MCF 10A (cell line): Measurements from ENCODE around the gene RPS24. TPM values are rescaled to one million over a fixed set of nuclear protein-coding genes. Genes with fewer than 3 reads are reported as not detected.

ENCODE experiments used
- BruUV-seq: library from RNA; stranded (reverse); fragments of 400-500 nt; replicated peaks from 2 replicates; lab custom pipeline; 2021; lab: Mats Ljungman, UMichigan
- CTCF ChIA-PET: fragments of 300-600 bp; sonication (Branson Sonifier 250); formaldehyde crosslinking; extraction: SDS; loops from one replicate; lab custom pipeline; 2021; ENCODE audit warnings: antibody characterized with exemption, inconsistent platforms; lab: Yijun Ruan, JAX
- POLR2A ChIA-PET: fragments of 300-600, 350-650 bp; sonication (Branson Sonifier 250); formaldehyde crosslinking; extraction: SDS; loops from one replicate; lab custom pipeline; 2020; ENCODE audit warnings: antibody characterized with exemption, inconsistent platforms; lab: Yijun Ruan, JAX
- DNase-seq: peaks from one replicate; pipeline ENCODE4 v3.0.0-alpha.2; 2018; ENCODE audit not compliant: unreplicated experiment
- H3K27ac Mint-ChIP-seq: one replicate; pipeline ENCODE4 v1.8.0; 2022; ENCODE audit warnings: mild to moderate bottlenecking, low read depth, mixed read lengths; ENCODE audit not compliant: unreplicated experiment
- H3K27me3 Mint-ChIP-seq: one replicate; pipeline ENCODE4 v1.8.0; 2022; ENCODE audit warnings: mixed read lengths; ENCODE audit not compliant: insufficient read depth, unreplicated experiment
- H3K36me3 Mint-ChIP-seq: one replicate; pipeline ENCODE4 v1.8.0; 2022; ENCODE audit warnings: mild to moderate bottlenecking, moderate library complexity, mixed read lengths; ENCODE audit not compliant: insufficient read depth, unreplicated experiment
- H3K4me1 Mint-ChIP-seq: one replicate; pipeline ENCODE4 v1.8.0; 2022; ENCODE audit warnings: mixed read lengths; ENCODE audit not compliant: insufficient read depth, unreplicated experiment
- H3K4me3 Mint-ChIP-seq: one replicate; pipeline ENCODE4 v1.8.0; 2022; ENCODE audit warnings: mild to moderate bottlenecking, moderate library complexity, mixed read lengths; ENCODE audit not compliant: unreplicated experiment
- H3K9me3 Mint-ChIP-seq: one replicate; pipeline ENCODE4 v1.8.0; 2022; ENCODE audit warnings: mixed read lengths; ENCODE audit not compliant: unreplicated experiment
- intact Hi-C: fragments of 100-400 bp; cut with micrococcal nuclease; formaldehyde crosslinking; loops from 2 replicates; pipeline ENCODE4 v1.14.1; 2022
- total RNA-seq: library from RNA; stranded (reverse); gene quantifications from 2 replicates; pipeline ENCODE4 v1.2.3, GENCODE V29; 2022
- TF ChIP-seq, protein P1 (sequence below): fragments of 200-600 bp; IDR thresholded peaks from one replicate; pipeline ENCODE4 v1.8.0; 2022; ENCODE audit warnings: antibody characterized with exemption, mild to moderate bottlenecking; ENCODE audit not compliant: unreplicated experiment

Gene RPS24
- total RNA-seq, 1 experiment from 2014 or later = 2,288 TPM

DNA sequence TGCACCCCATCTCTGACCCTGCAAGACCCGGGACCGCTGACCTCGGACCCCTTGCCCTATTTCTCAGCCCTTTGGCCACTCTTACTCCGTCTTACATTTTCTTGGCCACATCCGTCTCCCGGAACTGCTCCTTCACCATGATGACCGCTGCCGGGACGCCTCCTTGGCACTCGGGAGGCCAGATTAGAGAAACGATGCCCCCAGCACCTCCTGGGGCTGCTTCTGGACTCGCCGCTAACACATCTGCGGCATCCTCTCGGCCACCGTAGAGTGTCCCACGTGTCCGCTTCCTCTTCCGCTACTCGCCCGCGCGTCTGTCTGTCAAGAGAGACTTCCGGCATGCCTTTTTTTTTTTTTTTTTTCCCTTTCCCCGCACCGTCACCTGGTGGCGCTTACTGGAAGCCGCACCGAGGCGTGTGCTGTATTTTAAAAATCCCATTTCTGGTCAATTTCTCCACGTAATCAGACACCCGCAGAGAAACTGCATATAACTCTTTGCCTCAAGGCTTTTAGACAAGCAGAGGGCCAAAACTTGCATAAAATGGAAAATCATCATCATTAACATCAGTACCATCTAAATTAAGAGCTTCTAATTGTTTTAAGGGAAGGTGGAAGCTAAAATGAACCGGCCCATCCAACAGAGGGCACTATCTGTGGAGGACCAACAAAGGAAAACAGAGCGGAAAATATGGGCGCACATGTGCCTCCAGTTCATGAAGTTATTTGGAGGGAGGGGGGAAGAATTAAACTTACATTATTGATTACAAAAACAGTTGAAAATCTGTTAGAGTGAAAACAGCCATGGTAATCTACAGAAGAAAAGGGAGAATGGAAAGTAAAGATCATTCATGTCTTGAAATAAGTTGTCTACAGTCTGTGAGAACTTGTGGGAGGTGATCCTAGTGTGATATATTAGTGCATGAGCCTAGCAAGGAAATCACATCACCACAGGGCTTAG is 4.1 kb upstream of the RPS24 start, which contains the start of gene POLR3A:
POLR3A (minus strand) TSS at position 247 of the 958 bp plus-strand sequence; CDS start at position 139, 108 bp downstream.
- DNase-seq = peak; percentile 95
- H3K4me1 Mint-ChIP-seq = peaks cover 37% of the 10 kb centered on the region
- no peaks in the 10 kb centered on the region for H3K27me3 Mint-ChIP-seq
- H3K36me3 Mint-ChIP-seq = peaks cover 36% of the 10 kb centered on the region
- peak within 1 kb of the TSS; percentile 93 for H3K27ac Mint-ChIP-seq
- TF ChIP-seq, protein P1, sequence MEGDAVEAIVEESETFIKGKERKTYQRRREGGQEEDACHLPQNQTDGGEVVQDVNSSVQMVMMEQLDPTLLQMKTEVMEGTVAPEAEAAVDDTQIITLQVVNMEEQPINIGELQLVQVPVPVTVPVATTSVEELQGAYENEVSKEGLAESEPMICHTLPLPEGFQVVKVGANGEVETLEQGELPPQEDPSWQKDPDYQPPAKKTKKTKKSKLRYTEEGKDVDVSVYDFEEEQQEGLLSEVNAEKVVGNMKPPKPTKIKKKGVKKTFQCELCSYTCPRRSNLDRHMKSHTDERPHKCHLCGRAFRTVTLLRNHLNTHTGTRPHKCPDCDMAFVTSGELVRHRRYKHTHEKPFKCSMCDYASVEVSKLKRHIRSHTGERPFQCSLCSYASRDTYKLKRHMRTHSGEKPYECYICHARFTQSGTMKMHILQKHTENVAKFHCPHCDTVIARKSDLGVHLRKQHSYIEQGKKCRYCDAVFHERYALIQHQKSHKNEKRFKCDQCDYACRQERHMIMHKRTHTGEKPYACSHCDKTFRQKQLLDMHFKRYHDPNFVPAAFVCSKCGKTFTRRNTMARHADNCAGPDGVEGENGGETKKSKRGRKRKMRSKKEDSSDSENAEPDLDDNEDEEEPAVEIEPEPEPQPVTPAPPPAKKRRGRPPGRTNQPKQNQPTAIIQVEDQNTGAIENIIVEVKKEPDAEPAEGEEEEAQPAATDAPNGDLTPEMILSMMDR = peak; percentile 43
- intact Hi-C loops = loop anchor here (1.0 to 10.0 kb wide), 2 partner anchors 183 to 865 kb away; no protein-coding TSS in a partner anchor
- H3K4me3 Mint-ChIP-seq = peak within 1 kb of the TSS; percentile 95
- ChIA-PET CTCF (interaction anchor here (0.6 to 3.6 kb wide), 14 partner anchors 10 to 1173 kb away, joined by 3 to 12 read pairs (median 4); no protein-coding TSS in a partner anchor), POLR2A (interaction anchor here (0.6 to 1.8 kb wide), 11 partner anchors 13 to 867 kb away, joined by 3 to 6 read pairs (median 4); partner anchors contain the start of gene DLG5)
- no TSS peak for BruUV-seq
- no peaks in the 10 kb centered on the region for H3K9me3 Mint-ChIP-seq

DNA sequence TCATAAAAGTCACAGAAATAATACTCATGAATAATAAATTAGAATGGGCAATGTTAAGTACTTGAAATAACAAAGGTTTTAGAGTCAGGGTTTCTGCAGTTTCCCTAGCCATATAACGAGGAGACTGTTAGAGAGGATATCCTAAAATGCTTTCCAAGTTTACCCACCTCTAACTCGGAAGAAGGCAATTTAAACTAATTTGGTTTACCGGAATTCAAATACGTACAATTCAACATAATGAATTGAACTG is 351 bp upstream of the RPS24 start:
- BruUV-seq = no TSS peak
- Mint-ChIP-seq H3K4me3 (peak overlapping the region; percentile 84), H3K27me3 (no peaks in the 10 kb centered on the region), H3K9me3 (no peaks in the 10 kb centered on the region), H3K27ac (peak overlapping the region; percentile 77), H3K36me3 (peaks cover 51% of the 10 kb centered on the region), H3K4me1 (peaks cover 33% of the 10 kb centered on the region)
- intact Hi-C loops = loop anchor here (10.0 kb wide), 1 partner anchor 869 kb away; no protein-coding TSS in a partner anchor
- CTCF ChIA-PET = interaction anchor here (0.7 kb wide), 1 partner anchor 250 kb away, joined by 3 read pairs; no protein-coding TSS in a partner anchor
- POLR2A ChIA-PET = interaction anchor here (1.4 to 2.3 kb wide), 2 partner anchors 14 to 152 kb away, joined by 4 to 9 read pairs; no protein-coding TSS in a partner anchor
- TF ChIP-seq, protein P1 = no peak
- DNase-seq = no peak

DNA sequence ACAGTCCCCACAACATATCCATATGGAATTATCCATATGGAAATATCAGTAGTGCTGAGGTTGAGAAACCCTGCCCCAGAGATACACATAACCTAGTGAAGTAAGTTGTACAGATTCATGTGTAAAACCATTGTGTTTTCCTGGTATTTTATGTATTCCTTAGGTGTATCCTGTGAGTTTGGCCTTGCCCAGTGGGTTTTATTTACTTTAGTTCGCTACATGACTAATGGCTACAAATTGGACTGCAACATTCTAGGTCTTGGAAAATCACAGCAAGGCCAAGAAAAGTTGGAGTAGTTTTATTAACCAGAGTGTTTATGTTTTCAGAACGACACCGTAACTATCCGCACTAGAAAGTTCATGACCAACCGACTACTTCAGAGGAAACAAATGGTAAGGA is 1.4 kb downstream of the RPS24 start:
- BruUV-seq = no TSS peak
- Mint-ChIP-seq H3K36me3 (peaks cover 61% of the 10 kb centered on the region), H3K27me3 (no peaks in the 10 kb centered on the region), H3K4me3 (peak overlapping the region; percentile 84), H3K4me1 (peaks cover 27% of the 10 kb centered on the region), H3K9me3 (no peaks in the 10 kb centered on the region), H3K27ac (peak overlapping the region; percentile 77)
- DNase-seq = no peak
- ChIA-PET CTCF (interaction anchor here (0.6 kb wide), 1 partner anchor 175 kb away, joined by 3 read pairs; no protein-coding TSS in a partner anchor), POLR2A (interaction anchor here (2.8 kb wide), 1 partner anchor 11 kb away, joined by 17 read pairs; no protein-coding TSS in a partner anchor)
- TF ChIP-seq, protein P1 = no peak
- intact Hi-C loops = loop anchor here (10.0 kb wide), 1 partner anchor 870 kb away; no protein-coding TSS in a partner anchor
